ENCODE data around the gene NTRK3.

NTRK3 gene

GRCh38 chr15:87986776-87987175, 269.8 kb downstream of the NTRK3 start:
- POLR2A ChIA-PET: no interaction called here
- no peak for TF ChIP-seq TARDBP (IDR thresholded peaks at IDR 0.05)
- TF ChIP-seq BHLHE40 (IDR thresholded peaks at IDR 0.05; ENCODE audit: borderline replicate concordance): no peak
- no peak for TF ChIP-seq LEF1 (IDR thresholded peaks at IDR 0.05; ENCODE audit: borderline replicate concordance)
- TF ChIP-seq NFRKB (IDR thresholded peaks at IDR 0.05): no peak
- TF ChIP-seq SUZ12 (IDR thresholded peaks at IDR 0.05): no peak
- TF ChIP-seq SP1 (IDR thresholded peaks at IDR 0.05): no peak
- no peak for TF ChIP-seq FOXK2 (IDR thresholded peaks at IDR 0.05)
- TF ChIP-seq ARNT (IDR thresholded peaks at IDR 0.05): no peak
- no peak for TF ChIP-seq FOXM1 (IDR thresholded peaks at IDR 0.05; ENCODE audit: borderline replicate concordance)
- TF ChIP-seq, protein P1, sequence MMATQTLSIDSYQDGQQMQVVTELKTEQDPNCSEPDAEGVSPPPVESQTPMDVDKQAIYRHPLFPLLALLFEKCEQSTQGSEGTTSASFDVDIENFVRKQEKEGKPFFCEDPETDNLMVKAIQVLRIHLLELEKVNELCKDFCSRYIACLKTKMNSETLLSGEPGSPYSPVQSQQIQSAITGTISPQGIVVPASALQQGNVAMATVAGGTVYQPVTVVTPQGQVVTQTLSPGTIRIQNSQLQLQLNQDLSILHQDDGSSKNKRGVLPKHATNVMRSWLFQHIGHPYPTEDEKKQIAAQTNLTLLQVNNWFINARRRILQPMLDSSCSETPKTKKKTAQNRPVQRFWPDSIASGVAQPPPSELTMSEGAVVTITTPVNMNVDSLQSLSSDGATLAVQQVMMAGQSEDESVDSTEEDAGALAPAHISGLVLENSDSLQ (IDR thresholded peaks at IDR 0.05): no peak
- no peak for TF ChIP-seq ELF4 (IDR thresholded peaks at IDR 0.05)
- no peak for TF ChIP-seq CTBP1 (IDR thresholded peaks at IDR 0.05; ENCODE audit: borderline replicate concordance)
- TF ChIP-seq L3MBTL2 (conservative IDR thresholded peaks at IDR 0.05): no peak
- TF ChIP-seq HDGF (IDR thresholded peaks at IDR 0.05; ENCODE audit: borderline replicate concordance): no peak
- CTCF ChIA-PET: no interaction called here
- no peak for DNase-seq (ENCODE audit: extremely low spot score)

DNA sequence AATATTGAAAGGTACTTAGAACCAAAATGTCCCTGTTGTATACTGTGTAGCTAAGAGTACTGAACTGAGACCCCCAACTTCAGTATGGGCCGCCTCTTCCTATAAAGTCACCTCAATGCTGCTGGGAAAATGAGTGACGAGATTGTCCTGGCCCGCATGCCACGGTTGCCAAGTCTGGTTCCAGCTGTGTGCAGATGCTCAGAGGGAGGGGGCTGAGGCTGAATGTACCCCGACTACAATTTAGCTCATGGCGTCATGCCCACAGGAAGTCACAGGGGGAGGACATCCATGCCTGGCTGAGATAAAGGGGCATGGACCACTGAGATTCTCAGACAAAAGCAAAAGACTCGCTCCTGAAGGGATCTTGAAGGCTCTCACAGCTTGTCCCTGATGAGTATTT, 271.1 kb downstream of the NTRK3 start:
- CTCF ChIA-PET: no interaction called here
- POLR2A ChIA-PET: no interaction called here
- no peak for TF ChIP-seq SP1 (IDR thresholded peaks at IDR 0.05)
- TF ChIP-seq ELF4 (IDR thresholded peaks at IDR 0.05): no peak
- no peak for TF ChIP-seq L3MBTL2 (conservative IDR thresholded peaks at IDR 0.05)
- no peak for TF ChIP-seq ZNF384 (IDR thresholded peaks at IDR 0.05)
- TF ChIP-seq HDGF (IDR thresholded peaks at IDR 0.05; ENCODE audit: borderline replicate concordance): no peak
- TF ChIP-seq, protein P1 (IDR thresholded peaks at IDR 0.05): no peak
- TF ChIP-seq NFRKB (IDR thresholded peaks at IDR 0.05): no peak
- TF ChIP-seq TARDBP (IDR thresholded peaks at IDR 0.05): no peak
- TF ChIP-seq FOXM1 (IDR thresholded peaks at IDR 0.05; ENCODE audit: borderline replicate concordance): no peak
- no peak for TF ChIP-seq FOXK2 (IDR thresholded peaks at IDR 0.05)
- TF ChIP-seq LEF1 (IDR thresholded peaks at IDR 0.05; ENCODE audit: borderline replicate concordance): no peak
- TF ChIP-seq BHLHE40 (IDR thresholded peaks at IDR 0.05; ENCODE audit: borderline replicate concordance): no peak
- no peak for TF ChIP-seq SUZ12 (IDR thresholded peaks at IDR 0.05)
- TF ChIP-seq ARNT (IDR thresholded peaks at IDR 0.05): no peak
- no peak for TF ChIP-seq CTBP1 (IDR thresholded peaks at IDR 0.05; ENCODE audit: borderline replicate concordance)
- no peak for TF ChIP-seq FOXA1 (IDR thresholded peaks at IDR 0.05)
- no peak for DNase-seq (ENCODE audit: extremely low spot score)

DNA sequence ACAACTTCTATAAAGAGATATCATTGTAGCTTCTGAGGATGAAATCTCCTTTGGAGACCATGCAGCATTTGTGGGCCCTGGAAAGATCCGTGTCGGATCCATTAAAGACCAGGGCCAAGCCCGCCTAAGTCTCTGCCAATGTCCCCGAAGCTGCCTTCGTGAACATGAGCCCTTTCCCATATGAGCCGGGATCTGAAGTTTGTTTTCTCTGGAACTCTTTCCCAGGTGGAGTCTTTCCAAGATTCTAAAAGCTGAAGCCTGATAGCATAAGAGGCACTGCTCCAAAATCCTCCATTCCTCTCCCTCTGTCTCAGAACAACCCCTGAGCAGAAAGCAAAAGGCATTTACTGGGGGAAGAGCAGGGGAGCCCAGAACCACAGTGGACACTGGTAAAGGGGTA, 274.6 kb downstream of the NTRK3 start:
- no peak for DNase-seq (ENCODE audit: extremely low spot score)
- CTCF ChIA-PET: no interaction called here
- POLR2A ChIA-PET: no interaction called here
- TF ChIP-seq SUZ12 (IDR thresholded peaks at IDR 0.05) (no peak), ARNT (IDR thresholded peaks at IDR 0.05) (no peak), LEF1 (IDR thresholded peaks at IDR 0.05; ENCODE audit: borderline replicate concordance) (no peak), SP1 (IDR thresholded peaks at IDR 0.05) (no peak), HDGF (IDR thresholded peaks at IDR 0.05; ENCODE audit: borderline replicate concordance) (no peak), FOXA1 (IDR thresholded peaks at IDR 0.05) (no peak), L3MBTL2 (conservative IDR thresholded peaks at IDR 0.05) (no peak)
- TF ChIP-seq, protein P1 (IDR thresholded peaks at IDR 0.05): no peak

DNA sequence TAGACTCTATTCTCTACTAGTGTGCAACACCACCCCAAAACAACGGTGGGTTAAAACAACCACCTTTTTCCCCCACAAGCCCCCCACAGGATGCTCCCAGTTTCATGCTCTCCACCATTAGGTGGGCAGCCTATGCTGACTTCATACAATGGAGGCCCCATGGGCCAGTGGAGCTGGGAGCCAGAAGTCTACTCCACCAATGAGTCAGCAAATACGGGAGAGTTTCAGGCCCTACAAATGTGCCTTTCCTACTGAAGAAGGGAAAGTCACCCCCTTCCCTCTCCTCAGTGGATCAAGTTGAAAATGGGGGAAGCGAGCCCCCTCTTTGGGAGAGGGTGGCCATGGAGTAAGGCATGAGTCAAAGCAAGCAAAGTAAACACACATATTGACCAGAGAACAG, 278.6 kb downstream of the NTRK3 start:
- no peak for DNase-seq (ENCODE audit: extremely low spot score)
- POLR2A ChIA-PET: no interaction called here
- CTCF ChIA-PET: no interaction called here
- TF ChIP-seq ARNT (IDR thresholded peaks at IDR 0.05) (no peak), NFRKB (IDR thresholded peaks at IDR 0.05) (no peak), FOXM1 (IDR thresholded peaks at IDR 0.05; ENCODE audit: borderline replicate concordance) (no peak), FOXA1 (IDR thresholded peaks at IDR 0.05) (no peak), CTBP1 (IDR thresholded peaks at IDR 0.05; ENCODE audit: borderline replicate concordance) (no peak), ZNF384 (IDR thresholded peaks at IDR 0.05) (no peak), SP1 (IDR thresholded peaks at IDR 0.05) (no peak), FOXK2 (IDR thresholded peaks at IDR 0.05) (no peak)

DNA sequence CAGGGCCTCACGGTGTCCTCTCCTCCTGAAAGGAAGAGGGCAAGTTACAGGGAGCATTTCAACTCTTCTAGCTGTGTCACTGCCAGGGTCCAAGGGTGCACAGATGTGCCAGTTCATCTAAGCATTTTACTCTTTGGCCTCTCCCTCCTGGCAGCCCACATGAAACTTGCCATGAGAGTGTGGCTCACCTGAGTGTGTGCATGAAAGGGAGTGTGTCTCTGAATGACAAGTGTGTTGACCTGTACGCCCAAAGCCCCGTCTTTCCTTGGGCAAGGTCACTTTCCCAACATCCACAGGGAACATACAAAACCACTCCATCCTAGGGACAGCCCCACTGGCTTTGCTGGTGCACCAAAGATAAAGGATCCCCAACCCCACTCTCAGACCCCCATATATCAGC, 280.0 kb downstream of the NTRK3 start:
- DNase-seq (ENCODE audit: extremely low spot score): no peak
- POLR2A ChIA-PET: no interaction called here
- TF ChIP-seq FOXK2 (IDR thresholded peaks at IDR 0.05) (no peak), NFRKB (IDR thresholded peaks at IDR 0.05) (no peak), BHLHE40 (IDR thresholded peaks at IDR 0.05; ENCODE audit: borderline replicate concordance) (no peak)
- CTCF ChIA-PET: interaction anchor here (0.7 kb wide), 1 partner anchor 30 kb away, joined by 3 read pairs; no protein-coding TSS in a partner anchor

GRCh38 chr15:87973501-87974215, 282.9 kb downstream of the NTRK3 start:
- ChIA-PET CTCF (no interaction called here), POLR2A (no interaction called here)
- no peak for TF ChIP-seq ZNF384 (IDR thresholded peaks at IDR 0.05)
- no peak for TF ChIP-seq NFRKB (IDR thresholded peaks at IDR 0.05)
- TF ChIP-seq HDGF (IDR thresholded peaks at IDR 0.05; ENCODE audit: borderline replicate concordance): no peak
- no peak for TF ChIP-seq ARNT (IDR thresholded peaks at IDR 0.05)
- no peak for TF ChIP-seq SUZ12 (IDR thresholded peaks at IDR 0.05)
- TF ChIP-seq ELF4 (IDR thresholded peaks at IDR 0.05): no peak
- no peak for TF ChIP-seq LEF1 (IDR thresholded peaks at IDR 0.05; ENCODE audit: borderline replicate concordance)
- no peak for TF ChIP-seq L3MBTL2 (conservative IDR thresholded peaks at IDR 0.05)
- no peak for TF ChIP-seq CTBP1 (IDR thresholded peaks at IDR 0.05; ENCODE audit: borderline replicate concordance)
- no peak for DNase-seq (ENCODE audit: extremely low spot score)

Data from HEK293T (cell line).